AG10803 (cell line): ENCODE measurements around the gene CCR2.

Experiments
- DNase-seq: peaks from one replicate; pipeline ENCODE4 v3.0.0; 2010; ENCODE audit warnings: low read depth
- H3K4me3 ChIP-seq: 2 replicates; pipeline ENCODE4 v1.5.1; 2011; ENCODE audit warnings: mild to moderate bottlenecking, low read length, control low read depth
- TF ChIP-seq, protein P1 (sequence below): conservative IDR thresholded peaks from 2 replicates; pipeline ENCODE4 v1.5.1; 2011; ENCODE audit warnings: mild to moderate bottlenecking, low read length, control low read depth, inconsistent platforms

Gene CCR2

DNA sequence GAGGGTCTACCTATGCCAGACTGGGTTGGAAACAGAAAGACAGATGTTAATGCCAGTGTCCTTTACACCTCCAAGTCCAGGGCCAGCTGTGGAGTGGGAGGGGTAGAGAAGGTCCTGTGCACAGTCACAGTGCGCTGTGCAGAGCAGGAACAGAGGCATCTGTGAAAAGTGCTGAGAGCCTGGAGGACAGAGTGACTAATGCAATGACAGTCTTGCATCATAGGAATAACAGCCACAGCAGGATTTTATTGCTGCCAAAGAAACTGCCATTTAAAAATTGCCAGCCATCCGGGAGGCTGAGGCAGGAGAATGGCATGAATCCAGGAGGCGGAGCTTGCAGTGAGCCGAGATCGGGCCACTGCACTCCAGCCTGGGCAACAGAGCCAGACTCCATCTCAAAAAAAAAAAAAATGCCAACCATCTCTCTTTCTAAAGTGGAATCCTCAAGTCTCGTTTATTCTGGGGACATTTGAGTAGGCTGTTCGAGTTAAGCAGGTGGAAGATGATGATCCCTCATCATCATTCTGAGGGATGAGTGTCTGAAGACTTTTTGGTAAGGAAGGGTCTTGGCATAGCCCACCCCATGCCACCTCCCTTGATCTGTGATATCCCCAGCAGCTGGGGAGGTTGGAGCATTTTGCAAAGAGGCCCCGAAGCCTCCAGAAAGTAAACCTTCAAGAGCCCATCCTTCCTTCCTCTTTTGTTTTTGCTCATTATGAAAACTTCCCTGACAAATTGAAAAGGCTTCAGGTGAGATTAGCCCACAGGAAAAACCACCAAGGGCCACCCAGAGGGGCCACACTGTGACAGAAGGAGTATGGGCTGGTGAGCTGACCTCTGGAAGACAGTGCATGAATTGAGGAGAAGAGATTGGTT, 7.7 kb downstream of the CCR2 start:
- peak; percentile 38 for DNase-seq
- no peak overlapping the region for H3K4me3 ChIP-seq
- TF ChIP-seq, protein P1, sequence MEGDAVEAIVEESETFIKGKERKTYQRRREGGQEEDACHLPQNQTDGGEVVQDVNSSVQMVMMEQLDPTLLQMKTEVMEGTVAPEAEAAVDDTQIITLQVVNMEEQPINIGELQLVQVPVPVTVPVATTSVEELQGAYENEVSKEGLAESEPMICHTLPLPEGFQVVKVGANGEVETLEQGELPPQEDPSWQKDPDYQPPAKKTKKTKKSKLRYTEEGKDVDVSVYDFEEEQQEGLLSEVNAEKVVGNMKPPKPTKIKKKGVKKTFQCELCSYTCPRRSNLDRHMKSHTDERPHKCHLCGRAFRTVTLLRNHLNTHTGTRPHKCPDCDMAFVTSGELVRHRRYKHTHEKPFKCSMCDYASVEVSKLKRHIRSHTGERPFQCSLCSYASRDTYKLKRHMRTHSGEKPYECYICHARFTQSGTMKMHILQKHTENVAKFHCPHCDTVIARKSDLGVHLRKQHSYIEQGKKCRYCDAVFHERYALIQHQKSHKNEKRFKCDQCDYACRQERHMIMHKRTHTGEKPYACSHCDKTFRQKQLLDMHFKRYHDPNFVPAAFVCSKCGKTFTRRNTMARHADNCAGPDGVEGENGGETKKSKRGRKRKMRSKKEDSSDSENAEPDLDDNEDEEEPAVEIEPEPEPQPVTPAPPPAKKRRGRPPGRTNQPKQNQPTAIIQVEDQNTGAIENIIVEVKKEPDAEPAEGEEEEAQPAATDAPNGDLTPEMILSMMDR = no peak

DNA sequence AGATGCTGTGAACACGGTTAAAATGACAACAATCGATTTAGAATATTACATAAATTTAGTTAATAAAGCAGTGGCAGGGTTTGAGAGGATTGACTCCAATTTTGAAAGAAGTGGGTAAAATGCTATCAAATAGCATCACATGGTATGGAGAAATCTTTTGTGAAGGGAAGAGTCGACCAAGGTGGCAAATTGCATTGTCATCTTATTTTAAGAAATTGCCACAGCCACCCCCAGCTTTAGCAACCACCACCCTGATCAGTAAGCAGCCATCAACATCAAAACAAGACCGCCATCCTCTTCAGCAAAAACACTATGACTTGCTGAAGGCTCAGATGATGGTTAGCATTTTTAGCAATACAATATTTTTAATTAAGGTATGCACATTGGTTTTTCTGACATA, 11.1 kb downstream of the CCR2 start:
- DNase-seq = no peak
- no peak overlapping the region for H3K4me3 ChIP-seq
- TF ChIP-seq, protein P1 = no peak

DNA sequence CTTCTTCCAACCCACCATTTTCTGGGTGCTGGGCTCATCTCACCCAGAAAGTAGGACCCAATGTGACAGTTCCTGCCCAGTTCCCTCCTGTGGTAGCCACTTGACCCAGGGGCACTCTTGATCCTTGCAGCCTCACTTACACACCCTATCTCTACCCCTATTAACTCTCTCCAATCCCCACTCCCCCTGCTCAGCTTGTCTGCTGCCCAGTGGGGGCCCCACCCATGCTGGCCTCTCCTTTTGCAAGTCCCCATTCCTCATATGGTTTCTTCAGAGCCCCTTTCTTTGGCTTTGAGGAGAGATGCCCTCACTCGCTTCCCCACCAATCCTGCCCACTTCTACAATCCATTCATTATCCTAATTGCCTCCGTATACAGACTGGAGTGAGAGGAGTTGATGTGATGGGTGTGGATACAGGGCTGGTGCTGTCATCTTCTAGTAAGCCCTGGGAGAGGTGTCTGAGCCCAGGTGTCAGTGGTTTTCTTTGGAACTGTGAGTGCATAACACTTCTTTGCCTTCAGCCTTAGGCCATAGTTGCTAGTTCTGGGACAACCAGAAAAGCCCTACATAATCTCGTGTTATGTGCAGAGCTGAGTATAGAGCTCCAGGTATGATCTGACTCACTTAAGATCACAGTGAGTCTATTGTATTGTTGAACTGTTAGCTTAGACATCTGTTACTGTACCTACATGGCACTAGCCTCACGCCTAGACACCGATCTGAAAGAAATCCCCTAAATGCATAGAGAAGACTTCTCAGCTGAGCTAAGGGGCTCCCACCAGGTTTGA, 12.0 kb downstream of the CCR2 start:
- no peak for DNase-seq
- TF ChIP-seq, protein P1 = no peak

DNA sequence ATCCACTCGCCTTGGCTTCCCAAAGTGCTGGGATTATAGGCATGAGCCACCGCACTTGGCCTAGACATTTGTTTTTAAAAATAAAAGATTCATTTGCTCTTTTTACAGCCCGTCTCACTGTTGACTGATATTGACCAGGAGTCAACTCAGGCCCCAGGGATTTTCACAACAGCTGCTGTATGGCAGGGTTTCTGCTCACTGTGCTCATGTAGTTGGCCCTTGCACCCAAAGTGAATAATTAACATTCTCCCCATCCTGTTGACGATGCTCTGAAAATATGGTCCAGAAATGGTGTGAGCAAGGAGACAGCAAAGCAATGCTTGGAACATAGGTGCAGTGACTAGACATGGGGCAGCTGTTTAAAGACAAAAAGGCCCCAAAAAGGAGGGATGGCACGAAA, 13.9 kb downstream of the CCR2 start:
- TF ChIP-seq, protein P1 = no peak
- no peak overlapping the region for H3K4me3 ChIP-seq
- DNase-seq = no peak

More for the DNA sequence above, 12.0 kb downstream of the CCR2 start:
- H3K4me3 ChIP-seq = no peak overlapping the region

DNA sequence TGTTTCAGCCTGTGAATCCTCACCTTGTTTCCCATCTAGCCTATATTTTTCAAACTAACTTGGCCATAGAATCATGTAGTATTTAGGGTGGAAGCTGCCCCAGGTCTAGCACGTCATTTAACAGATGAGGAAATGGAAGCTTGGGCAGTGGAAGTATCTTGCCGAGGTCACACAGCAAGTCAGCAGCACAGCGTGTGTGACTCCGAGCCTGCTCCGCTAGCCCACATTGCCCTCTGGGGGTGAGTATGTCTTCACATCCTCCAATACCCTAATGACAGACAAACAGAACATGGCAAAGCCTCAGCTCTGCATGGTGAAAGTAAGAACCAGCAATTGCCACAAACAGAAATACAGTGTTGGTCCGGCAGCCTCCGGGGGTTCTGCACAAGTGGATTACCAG, 14.7 kb downstream of the CCR2 start:
- DNase-seq = no peak
- TF ChIP-seq, protein P1 = no peak; the same call in 1 of the 2 replicates
- H3K4me3 ChIP-seq = no peak overlapping the region

DNA sequence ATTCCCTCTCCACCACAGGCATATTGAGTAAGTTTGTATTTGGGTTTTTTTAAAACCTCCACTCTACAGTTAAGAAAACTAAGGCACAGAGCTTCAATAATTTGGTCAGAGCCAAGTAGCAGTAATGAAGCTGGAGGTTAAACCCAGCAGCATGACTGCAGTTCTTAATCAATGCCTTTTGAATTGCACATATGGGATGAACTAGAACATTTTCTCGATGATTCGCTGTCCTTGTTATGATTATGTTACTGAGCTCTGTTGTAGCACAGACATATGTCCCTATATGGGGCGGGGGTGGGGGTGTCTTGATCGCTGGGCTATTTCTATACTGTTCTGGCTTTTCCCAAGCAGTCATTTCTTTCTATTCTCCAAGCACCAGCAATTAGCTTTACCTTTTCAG, 15.2 kb downstream of the CCR2 start:
- no peak overlapping the region for H3K4me3 ChIP-seq
- TF ChIP-seq, protein P1 = no peak
- no peak for DNase-seq
